Stimulated activated naive CD8-positive, alpha-beta T cell treated with anti-CD3 and anti-CD28 coated beads, Interleukin-15, Interleukin-2, amounts not matched to agents 100 ng/mL and 50 ng/mL, for 24 hours (primary cell): ENCODE results near the gene SPATS2.
"Not testable (repeated sequence)": the region's sequence is repeated elsewhere in the genome, so short reads cannot be mapped to it uniquely, and the experiment has no call there.

Experiments
- H3K27ac Mint-ChIP-seq: one replicate; pipeline ENCODE4 v1.8.0; 2021; ENCODE audit warnings: mild to moderate bottlenecking, mixed read lengths
- H3K27me3 Mint-ChIP-seq: one replicate; pipeline ENCODE4 v1.8.0; 2021; ENCODE audit warnings: mixed read lengths
- H3K36me3 Mint-ChIP-seq: one replicate; pipeline ENCODE4 v1.8.0; 2021; ENCODE audit warnings: low read depth, mixed read lengths
- H3K4me1 Mint-ChIP-seq: one replicate; pipeline ENCODE4 v1.8.0; 2021; ENCODE audit warnings: low read depth, mixed read lengths
- H3K4me3 Mint-ChIP-seq: one replicate; pipeline ENCODE4 v1.8.0; 2021; ENCODE audit warnings: mild to moderate bottlenecking, mixed read lengths
- H3K9me3 Mint-ChIP-seq: one replicate; pipeline ENCODE4 v1.8.0; 2021; ENCODE audit warnings: mixed read lengths

Gene SPATS2

GRCh38 chr12:49332891-49333371 lies 34.3 kb upstream of the SPATS2 start:
- Mint-ChIP-seq H3K27ac (peak overlapping the region; percentile 58), H3K4me3 (peak overlapping the region; percentile 64), H3K27me3 (peaks cover 48% of the 10 kb centered on the region)

DNA sequence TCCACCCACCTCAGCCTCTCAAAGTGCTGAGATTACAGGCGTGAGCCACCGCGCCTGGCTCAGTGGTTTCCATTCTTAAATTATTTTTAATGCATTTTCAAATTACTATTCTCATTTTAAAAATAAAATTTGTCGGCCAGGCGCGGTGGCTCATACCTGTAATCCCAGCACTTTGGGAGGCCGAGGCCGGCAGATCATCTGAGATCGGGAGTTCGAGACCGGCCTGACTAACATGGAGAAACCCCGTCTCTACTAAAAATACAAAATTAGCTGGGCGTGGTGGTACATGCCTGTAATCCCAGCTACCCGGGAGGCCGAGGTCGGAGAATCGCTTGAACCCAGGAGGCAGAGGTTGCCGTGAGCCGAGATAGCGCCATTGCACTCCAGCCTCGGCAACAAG lies 33.5 kb upstream of the SPATS2 start:
- H3K9me3 Mint-ChIP-seq, H3K4me3 Mint-ChIP-seq, H3K27ac Mint-ChIP-seq: not testable (repeated sequence)
- Mint-ChIP-seq H3K4me1 (peaks cover 24% of the 10 kb centered on the region), H3K36me3 (peaks cover 20% of the 10 kb centered on the region), H3K27me3 (peaks cover 57% of the 10 kb centered on the region)

More at GRCh38 chr12:49332891-49333371, 34.3 kb upstream of the SPATS2 start:
- peaks cover 22% of the 10 kb centered on the region for H3K4me1 Mint-ChIP-seq
- no peaks in the 10 kb centered on the region for H3K9me3 Mint-ChIP-seq
- peaks cover 22% of the 10 kb centered on the region for H3K36me3 Mint-ChIP-seq

- H3K4me3 Mint-ChIP-seq = no peak overlapping the region
- H3K9me3 Mint-ChIP-seq = no peaks in the 10 kb centered on the region
- H3K36me3 Mint-ChIP-seq = peaks cover 20% of the 10 kb centered on the region
- H3K27me3 Mint-ChIP-seq = peaks cover 57% of the 10 kb centered on the region
- peaks cover 24% of the 10 kb centered on the region for H3K4me1 Mint-ChIP-seq
- no peak overlapping the region for H3K27ac Mint-ChIP-seq
These were observed 33.0 kb upstream of the SPATS2 start for GRCh38 chr12:49334226-49334625.

GRCh38 chr12:49334681-49335080 lies 32.6 kb upstream of the SPATS2 start:
- peaks cover 19% of the 10 kb centered on the region for H3K36me3 Mint-ChIP-seq
- H3K4me1 Mint-ChIP-seq = peaks cover 24% of the 10 kb centered on the region
- H3K4me3 Mint-ChIP-seq = no peak overlapping the region
- H3K9me3 Mint-ChIP-seq = no peaks in the 10 kb centered on the region
- H3K27ac Mint-ChIP-seq = no peak overlapping the region
- peaks cover 57% of the 10 kb centered on the region for H3K27me3 Mint-ChIP-seq

DNA sequence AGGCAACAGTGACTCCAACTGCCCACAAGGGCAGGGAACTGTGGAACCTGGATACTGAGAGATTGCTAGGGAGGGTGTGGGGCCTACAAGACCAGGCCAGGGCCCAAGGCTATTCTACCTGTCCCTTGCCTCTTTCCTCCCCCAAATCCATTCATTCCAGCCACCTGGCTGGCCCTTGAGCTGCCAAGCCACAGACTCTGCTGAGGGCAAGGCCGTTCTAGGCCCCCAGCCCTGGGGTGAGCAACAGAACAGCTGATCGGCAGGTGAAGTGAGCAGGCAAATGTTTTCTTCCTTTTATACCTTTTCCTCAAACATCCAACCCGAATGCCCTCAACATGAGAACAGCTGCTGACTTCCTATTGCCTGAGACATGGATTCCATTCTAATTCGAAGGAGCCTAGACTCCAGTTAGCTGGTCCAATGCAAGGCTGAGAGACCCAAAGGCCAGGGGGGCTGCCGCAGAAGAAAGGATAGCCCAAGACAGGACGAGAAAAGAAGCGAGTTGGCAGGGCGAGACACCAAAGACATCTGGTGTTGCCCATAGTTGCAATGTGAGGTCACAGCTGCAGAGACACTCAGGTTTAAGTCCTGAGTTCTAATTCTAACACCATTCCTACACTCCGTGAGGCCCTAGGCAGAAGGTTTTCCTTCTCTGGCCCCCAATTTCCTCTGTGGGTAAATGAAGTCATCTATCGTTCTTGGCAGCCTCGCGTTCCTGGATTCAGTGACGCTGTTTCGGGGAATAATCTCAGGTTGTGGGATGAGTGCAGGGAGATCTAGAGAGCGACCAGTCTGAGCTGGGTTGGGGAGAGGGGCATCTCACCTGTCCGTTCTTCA lies 31.9 kb upstream of the SPATS2 start:
- peaks cover 64% of the 10 kb centered on the region for H3K27me3 Mint-ChIP-seq
- no peak overlapping the region for H3K4me3 Mint-ChIP-seq
- peaks cover 24% of the 10 kb centered on the region for H3K4me1 Mint-ChIP-seq
- H3K36me3 Mint-ChIP-seq = peaks cover 14% of the 10 kb centered on the region
- H3K27ac Mint-ChIP-seq = no peak overlapping the region
- no peaks in the 10 kb centered on the region for H3K9me3 Mint-ChIP-seq

- Mint-ChIP-seq H3K27me3 (peaks cover 71% of the 10 kb centered on the region), H3K9me3 (no peaks in the 10 kb centered on the region), H3K4me1 (peaks cover 24% of the 10 kb centered on the region), H3K27ac (no peak overlapping the region), H3K36me3 (peaks cover 9% of the 10 kb centered on the region), H3K4me3 (no peak overlapping the region)
These were observed 31.2 kb upstream of the SPATS2 start for GRCh38 chr12:49335955-49336644.

DNA sequence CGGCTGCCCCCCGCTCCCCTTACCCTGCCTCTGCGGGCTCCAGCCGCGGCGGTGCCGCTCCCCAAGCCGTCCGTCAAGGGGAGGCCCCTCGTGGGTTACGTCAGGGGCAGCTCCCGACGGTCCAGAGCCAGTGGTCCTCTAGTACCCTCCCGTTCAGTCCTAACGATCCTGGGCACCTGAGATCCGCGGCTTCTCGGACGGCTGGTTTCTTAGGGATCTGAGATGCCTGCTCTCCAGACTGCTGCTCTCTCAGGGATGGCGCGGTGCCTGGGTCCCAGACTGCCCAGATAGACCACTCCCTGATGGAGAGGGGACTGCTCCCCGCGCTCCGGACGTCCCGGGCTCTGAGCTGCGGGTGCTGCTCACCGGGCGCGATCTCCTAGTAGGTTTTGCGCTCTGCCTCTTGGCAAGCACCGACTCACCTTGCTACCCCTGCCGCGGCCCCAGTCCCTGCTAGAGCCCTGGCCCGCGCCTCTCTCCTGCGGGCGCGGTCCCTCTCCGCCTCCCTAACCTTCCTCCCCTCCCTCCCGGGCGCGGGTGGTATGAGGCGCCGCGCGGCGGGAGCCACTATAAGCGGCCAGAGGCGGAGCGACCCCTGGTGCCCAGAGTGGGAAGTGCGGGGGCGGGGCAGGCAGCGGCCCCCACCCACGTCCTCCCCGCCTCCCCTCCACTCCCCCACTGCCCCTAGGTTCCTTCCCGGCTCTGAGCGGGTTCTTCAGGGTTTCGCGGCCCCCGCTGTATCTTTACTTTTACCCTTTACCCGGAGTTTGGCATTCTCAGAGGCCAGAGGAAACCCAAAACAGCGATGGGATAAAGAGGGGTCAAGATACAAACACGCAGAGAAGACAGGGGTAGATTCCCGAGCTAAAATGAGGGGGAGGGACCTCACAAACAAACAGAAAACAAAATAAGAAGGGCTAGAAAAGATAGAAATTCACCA lies 30.3 kb upstream of the SPATS2 start, which contains the start of gene C1QL4:
Gene C1QL4 (minus strand): TSS at position 544 of the 940 bp plus-strand sequence. CDS start 711 bp downstream, outside the sequence.
- H3K27me3 Mint-ChIP-seq = peaks cover 76% of the 10 kb centered on the region
- H3K27ac Mint-ChIP-seq = peak within 1 kb of the TSS; percentile 43
- peak within 1 kb of the TSS; percentile 44 for H3K4me3 Mint-ChIP-seq
- H3K4me1 Mint-ChIP-seq = peaks cover 24% of the 10 kb centered on the region
- peaks cover under 1% of the 10 kb centered on the region for H3K36me3 Mint-ChIP-seq
- H3K9me3 Mint-ChIP-seq = no peaks in the 10 kb centered on the region

GRCh38 chr12:49338830-49339463 lies 28.3 kb upstream of the SPATS2 start:
- Mint-ChIP-seq H3K9me3 (no peaks in the 10 kb centered on the region), H3K27me3 (peaks cover 73% of the 10 kb centered on the region), H3K4me1 (peaks cover 33% of the 10 kb centered on the region), H3K4me3 (no peak overlapping the region), H3K27ac (no peak overlapping the region), H3K36me3 (no peaks in the 10 kb centered on the region)

GRCh38 chr12:49339464-49339861 lies 27.8 kb upstream of the SPATS2 start:
- no peaks in the 10 kb centered on the region for H3K36me3 Mint-ChIP-seq
- peaks cover 74% of the 10 kb centered on the region for H3K27me3 Mint-ChIP-seq
- H3K27ac Mint-ChIP-seq = no peak overlapping the region
- H3K4me3 Mint-ChIP-seq = no peak overlapping the region
- no peaks in the 10 kb centered on the region for H3K9me3 Mint-ChIP-seq
- peaks cover 35% of the 10 kb centered on the region for H3K4me1 Mint-ChIP-seq

DNA sequence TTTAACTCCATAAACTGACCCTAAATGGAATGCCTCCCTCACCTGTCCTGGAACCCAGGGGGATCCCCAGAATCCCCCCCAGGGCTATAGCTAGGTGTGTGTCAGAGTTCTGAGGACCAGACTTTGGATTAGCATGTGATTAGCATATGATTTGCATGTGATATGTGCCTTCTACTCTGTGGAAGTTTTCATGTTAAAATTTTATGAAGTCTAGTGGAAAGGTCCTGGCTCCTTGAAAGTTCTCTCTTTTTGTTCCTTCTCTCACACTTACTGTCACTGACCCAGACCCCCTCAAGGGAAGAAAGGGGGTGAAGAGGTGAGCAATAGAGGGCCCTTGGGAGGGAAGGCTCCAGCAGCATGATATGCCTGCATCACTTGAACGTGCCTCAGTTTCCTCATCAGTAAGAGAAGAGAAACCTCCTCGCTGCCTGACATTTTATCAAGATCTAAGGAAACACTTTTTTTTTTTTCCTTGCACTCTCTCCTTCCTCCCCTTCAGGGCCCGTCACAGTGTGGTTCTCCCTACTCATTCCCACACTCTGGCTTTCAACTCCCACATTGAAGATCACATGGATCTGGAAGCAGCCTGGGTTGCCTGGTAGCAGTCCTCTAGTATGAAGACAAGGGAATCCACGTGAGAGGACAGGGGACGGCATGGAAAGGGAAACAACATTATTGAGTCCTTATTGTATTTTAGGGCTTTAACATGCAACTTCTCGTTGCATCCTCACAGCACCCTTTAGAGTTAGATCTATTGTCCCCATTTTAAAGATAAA lies 27.0 kb upstream of the SPATS2 start:
- peaks cover 32% of the 10 kb centered on the region for H3K4me1 Mint-ChIP-seq
- peaks cover 69% of the 10 kb centered on the region for H3K27me3 Mint-ChIP-seq
- H3K9me3 Mint-ChIP-seq = no peaks in the 10 kb centered on the region
- H3K4me3 Mint-ChIP-seq = no peak overlapping the region
- no peaks in the 10 kb centered on the region for H3K36me3 Mint-ChIP-seq
- H3K27ac Mint-ChIP-seq = no peak overlapping the region

GRCh38 chr12:49340971-49341776 lies 26.1 kb upstream of the SPATS2 start:
- H3K27ac Mint-ChIP-seq = no peak overlapping the region
- peaks cover 69% of the 10 kb centered on the region for H3K27me3 Mint-ChIP-seq
- peaks cover 41% of the 10 kb centered on the region for H3K4me1 Mint-ChIP-seq
- H3K36me3 Mint-ChIP-seq = no peaks in the 10 kb centered on the region
- H3K9me3 Mint-ChIP-seq = no peaks in the 10 kb centered on the region
- H3K4me3 Mint-ChIP-seq = no peak overlapping the region

DNA sequence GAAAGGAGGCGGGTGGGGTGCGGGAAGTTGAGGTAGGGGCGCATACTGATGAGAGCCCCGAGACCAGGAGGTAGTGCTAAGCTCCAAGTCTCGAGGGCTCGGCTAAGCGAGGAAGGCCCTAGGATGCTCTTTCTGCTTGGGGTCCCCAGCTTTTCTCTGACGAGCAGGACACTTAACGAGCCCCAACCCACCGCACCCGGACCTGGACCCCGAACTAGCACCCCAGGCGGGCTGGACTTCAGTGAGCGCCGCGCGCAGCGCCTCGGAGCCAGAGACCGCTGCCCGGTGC lies 25.5 kb upstream of the SPATS2 start:
- Mint-ChIP-seq H3K9me3 (no peaks in the 10 kb centered on the region), H3K4me3 (no peak overlapping the region), H3K36me3 (no peaks in the 10 kb centered on the region), H3K27me3 (peaks cover 72% of the 10 kb centered on the region), H3K4me1 (peaks cover 45% of the 10 kb centered on the region), H3K27ac (no peak overlapping the region)
